Cardiac muscle cell (in vitro differentiated cells and primary cell): ENCODE results near the gene DGKD. TPM values are rescaled to one million over a fixed set of nuclear protein-coding genes. Genes with fewer than 3 reads are reported as not detected.
A peak's percentile ranks its signal among the peaks of the same experiment; 100 is the strongest.

Experiments used
- DNase-seq, 2 donors: peaks; one replicate each; pipeline versions ENCODE4 v3.0.0 to v3.0.0-alpha.2; 2010 to 2017; ENCODE audit warnings: low read depth in 1 of 2, low spot score in 1 of 2
- H3K27ac ChIP-seq: fragments of 200-600 bp; sonication (generic); 2 replicates; pipeline ENCODE4 v1.5.1; 2016
- H3K27me3 ChIP-seq: fragments of 200-600 bp; sonication (generic); 2 replicates; pipeline ENCODE4 v1.6.0; 2016; ENCODE audit warnings: control low read depth
- H3K36me3 ChIP-seq: fragments of 200-600 bp; sonication (generic); 2 replicates; pipeline ENCODE4 v1.5.1; 2016; ENCODE audit warnings: control low read depth
- H3K4me1 ChIP-seq: fragments of 200-600 bp; sonication (generic); 2 replicates; pipeline ENCODE4 v1.8.1; 2017; ENCODE audit warnings: low read depth, mild to moderate bottlenecking, mixed run types
- H3K4me3 ChIP-seq: fragments of 200-600 bp; sonication (generic); 2 replicates; pipeline ENCODE4 v1.5.1; 2016; ENCODE audit warnings: mild to moderate bottlenecking
- H3K9me3 ChIP-seq: fragments of 200-600 bp; sonication (generic); 2 replicates; pipeline ENCODE4 v1.5.1; 2017; ENCODE audit warnings: low read depth, mild to moderate bottlenecking, control low read depth
- polyA plus RNA-seq: library from polyadenylated mRNA; unstranded; fragments of >200 nt; fragmentation: Nextera tagmentation; extraction: Ambion mirVana; gene quantifications from 2 replicates; pipeline ENCODE4 v1.2.1, GENCODE V29; 2016
- total RNA-seq: library from RNA; depleted of rRNA; stranded (reverse); fragments of >200 nt; gene quantifications from 2 replicates; pipeline ENCODE4 v1.2.3, GENCODE V29; 2016
- TF ChIP-seq, protein P1 (sequence below): IDR thresholded peaks from 2 replicates; pipeline ENCODE4 v1.5.1; 2012; ENCODE audit warnings: low read depth, mild to moderate bottlenecking, low read length

The DGKD gene
- total and polyA plus RNA-seq, 2 experiments from 2014 or later: 21.0 to 40.0 TPM

DNA sequence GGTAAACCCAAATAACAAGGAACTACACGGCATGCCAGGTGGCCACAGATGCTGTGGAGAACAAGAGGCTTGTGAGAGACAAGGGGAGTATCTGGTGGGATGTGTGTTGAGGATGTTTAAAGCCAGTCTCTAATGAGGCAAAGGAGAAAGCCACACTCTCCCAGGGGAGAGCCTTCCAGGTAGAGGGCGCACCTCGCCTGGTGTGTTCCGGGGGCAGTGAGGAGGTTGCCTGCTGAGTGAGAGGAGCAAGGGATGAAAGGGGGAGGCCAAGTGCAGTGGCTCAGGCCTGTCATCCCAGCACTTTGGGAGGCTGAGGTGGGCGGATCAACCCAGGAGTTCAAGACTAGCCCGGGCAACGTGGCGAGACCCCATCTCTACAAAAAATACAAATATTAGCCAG lies 30.4 kb upstream of the DGKD start:
- Histone ChIP-seq H3K36me3 (no peaks in the 10 kb centered on the region), H3K4me1 (no peaks in the 10 kb centered on the region), H3K27ac (no peak overlapping the region), H3K9me3 (no peaks in the 10 kb centered on the region), H3K27me3 (no peaks in the 10 kb centered on the region), H3K4me3 (no peak overlapping the region)
- TF ChIP-seq, protein P1, sequence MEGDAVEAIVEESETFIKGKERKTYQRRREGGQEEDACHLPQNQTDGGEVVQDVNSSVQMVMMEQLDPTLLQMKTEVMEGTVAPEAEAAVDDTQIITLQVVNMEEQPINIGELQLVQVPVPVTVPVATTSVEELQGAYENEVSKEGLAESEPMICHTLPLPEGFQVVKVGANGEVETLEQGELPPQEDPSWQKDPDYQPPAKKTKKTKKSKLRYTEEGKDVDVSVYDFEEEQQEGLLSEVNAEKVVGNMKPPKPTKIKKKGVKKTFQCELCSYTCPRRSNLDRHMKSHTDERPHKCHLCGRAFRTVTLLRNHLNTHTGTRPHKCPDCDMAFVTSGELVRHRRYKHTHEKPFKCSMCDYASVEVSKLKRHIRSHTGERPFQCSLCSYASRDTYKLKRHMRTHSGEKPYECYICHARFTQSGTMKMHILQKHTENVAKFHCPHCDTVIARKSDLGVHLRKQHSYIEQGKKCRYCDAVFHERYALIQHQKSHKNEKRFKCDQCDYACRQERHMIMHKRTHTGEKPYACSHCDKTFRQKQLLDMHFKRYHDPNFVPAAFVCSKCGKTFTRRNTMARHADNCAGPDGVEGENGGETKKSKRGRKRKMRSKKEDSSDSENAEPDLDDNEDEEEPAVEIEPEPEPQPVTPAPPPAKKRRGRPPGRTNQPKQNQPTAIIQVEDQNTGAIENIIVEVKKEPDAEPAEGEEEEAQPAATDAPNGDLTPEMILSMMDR: no peak
- no peak for DNase-seq

GRCh38 chr2:233325256-233325655 lies 29.0 kb upstream of the DGKD start:
- no peak overlapping the region for H3K4me3 ChIP-seq
- no peaks in the 10 kb centered on the region for H3K27me3 ChIP-seq
- TF ChIP-seq, protein P1: no peak
- DNase-seq: no peak
- no peaks in the 10 kb centered on the region for H3K9me3 ChIP-seq
- H3K27ac ChIP-seq: no peak overlapping the region
- H3K36me3 ChIP-seq: no peaks in the 10 kb centered on the region
- H3K4me1 ChIP-seq: peaks cover 10% of the 10 kb centered on the region

GRCh38 chr2:233325814-233326213 lies 28.5 kb upstream of the DGKD start:
- Histone ChIP-seq H3K27me3 (no peaks in the 10 kb centered on the region), H3K9me3 (no peaks in the 10 kb centered on the region), H3K4me1 (peaks cover 10% of the 10 kb centered on the region), H3K36me3 (no peaks in the 10 kb centered on the region), H3K4me3 (no peak overlapping the region), H3K27ac (no peak overlapping the region)
- DNase-seq: no peak
- TF ChIP-seq, protein P1: no peak

GRCh38 chr2:233326500-233326899 lies 27.8 kb upstream of the DGKD start:
- Histone ChIP-seq H3K27ac (no peak overlapping the region), H3K27me3 (no peaks in the 10 kb centered on the region), H3K9me3 (no peaks in the 10 kb centered on the region), H3K4me1 (peaks cover 10% of the 10 kb centered on the region), H3K36me3 (no peaks in the 10 kb centered on the region), H3K4me3 (no peak overlapping the region)
- TF ChIP-seq, protein P1: no peak
- DNase-seq: no peak

DNA sequence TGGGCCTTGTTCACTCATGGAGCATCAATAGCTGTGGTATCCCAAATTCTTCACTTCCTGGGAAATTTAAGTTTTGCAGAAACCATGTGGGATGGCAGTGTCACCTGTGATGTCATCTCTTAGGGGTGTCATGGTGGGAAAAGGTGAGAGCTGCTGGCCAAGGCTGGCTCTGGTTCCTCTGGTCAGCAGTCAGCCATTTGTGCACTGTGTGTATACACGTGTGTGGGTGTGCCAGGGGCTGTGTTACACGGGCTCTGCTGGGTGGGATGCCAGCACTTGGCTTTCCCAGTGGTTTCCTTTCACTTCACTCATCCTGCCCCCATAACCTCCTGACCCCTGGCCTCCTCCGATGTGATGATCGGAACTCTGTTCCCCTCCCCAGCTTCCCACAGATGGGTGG lies 25.4 kb upstream of the DGKD start:
- Histone ChIP-seq H3K27me3 (no peaks in the 10 kb centered on the region), H3K27ac (peak overlapping the region; percentile 68), H3K4me1 (peaks cover 10% of the 10 kb centered on the region), H3K4me3 (no peak overlapping the region), H3K9me3 (no peaks in the 10 kb centered on the region), H3K36me3 (no peaks in the 10 kb centered on the region)
- no peak for DNase-seq
- TF ChIP-seq, protein P1: no peak
